Activated CD8-positive, alpha-beta memory T cell treated with anti-CD3 and anti-CD28 coated beads, Interleukin-2, amount 50 U/mL, for 24 hours (primary cell): Measurements from ENCODE around the gene ACADS.

ENCODE experiments used
- DNase-seq: peaks from one replicate; pipeline ENCODE4 v3.0.0-alpha.2; 2020; ENCODE audit errors: extremely low read depth

ACADS gene, protein sequence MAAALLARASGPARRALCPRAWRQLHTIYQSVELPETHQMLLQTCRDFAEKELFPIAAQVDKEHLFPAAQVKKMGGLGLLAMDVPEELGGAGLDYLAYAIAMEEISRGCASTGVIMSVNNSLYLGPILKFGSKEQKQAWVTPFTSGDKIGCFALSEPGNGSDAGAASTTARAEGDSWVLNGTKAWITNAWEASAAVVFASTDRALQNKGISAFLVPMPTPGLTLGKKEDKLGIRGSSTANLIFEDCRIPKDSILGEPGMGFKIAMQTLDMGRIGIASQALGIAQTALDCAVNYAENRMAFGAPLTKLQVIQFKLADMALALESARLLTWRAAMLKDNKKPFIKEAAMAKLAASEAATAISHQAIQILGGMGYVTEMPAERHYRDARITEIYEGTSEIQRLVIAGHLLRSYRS

DNA sequence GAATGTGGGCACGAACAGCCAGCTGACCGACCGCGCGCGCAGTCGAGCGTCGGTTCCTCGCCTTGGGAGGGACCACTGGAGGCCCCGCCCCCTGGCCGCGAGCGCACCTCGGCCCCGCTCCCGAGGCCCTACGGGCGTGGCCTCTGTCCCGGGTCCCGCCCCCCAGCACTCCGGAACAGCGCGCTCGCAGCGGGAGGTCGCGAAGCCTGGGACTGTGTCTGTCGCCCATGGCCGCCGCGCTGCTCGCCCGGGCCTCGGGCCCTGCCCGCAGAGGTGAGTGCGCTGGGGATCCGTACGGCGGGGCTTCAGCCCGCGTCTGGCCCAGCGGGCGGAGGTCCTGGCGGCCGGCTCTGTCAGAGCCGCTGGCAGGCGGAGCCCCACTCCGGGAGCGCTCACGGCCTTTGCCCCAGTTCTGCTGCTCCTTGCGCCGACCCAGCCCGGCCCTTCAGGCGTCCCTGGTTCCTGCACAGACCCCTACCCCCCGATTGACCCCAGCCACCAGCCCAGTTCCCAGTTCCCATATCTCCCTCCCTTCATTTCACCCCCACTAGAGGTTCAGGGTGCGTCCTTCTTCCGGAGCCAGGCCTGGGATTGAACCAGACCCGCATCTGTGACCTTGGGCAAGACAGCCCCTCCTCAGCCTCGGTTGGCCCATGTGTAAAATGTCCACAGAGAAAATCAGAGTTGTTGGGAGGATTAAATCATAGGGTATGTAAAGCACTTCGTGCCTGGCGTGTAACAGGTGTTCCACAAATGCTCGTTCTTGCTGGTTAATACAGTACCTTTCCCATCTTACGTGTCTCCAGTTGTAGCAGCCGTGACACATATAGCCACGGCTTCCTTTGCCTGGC, at the start of gene ACADS:
Gene ACADS (plus strand): TSS at position 168 of the 851 bp plus-strand sequence. CDS start 60 bp downstream, at position 228.
- DNase-seq = peak; percentile 58

DNA sequence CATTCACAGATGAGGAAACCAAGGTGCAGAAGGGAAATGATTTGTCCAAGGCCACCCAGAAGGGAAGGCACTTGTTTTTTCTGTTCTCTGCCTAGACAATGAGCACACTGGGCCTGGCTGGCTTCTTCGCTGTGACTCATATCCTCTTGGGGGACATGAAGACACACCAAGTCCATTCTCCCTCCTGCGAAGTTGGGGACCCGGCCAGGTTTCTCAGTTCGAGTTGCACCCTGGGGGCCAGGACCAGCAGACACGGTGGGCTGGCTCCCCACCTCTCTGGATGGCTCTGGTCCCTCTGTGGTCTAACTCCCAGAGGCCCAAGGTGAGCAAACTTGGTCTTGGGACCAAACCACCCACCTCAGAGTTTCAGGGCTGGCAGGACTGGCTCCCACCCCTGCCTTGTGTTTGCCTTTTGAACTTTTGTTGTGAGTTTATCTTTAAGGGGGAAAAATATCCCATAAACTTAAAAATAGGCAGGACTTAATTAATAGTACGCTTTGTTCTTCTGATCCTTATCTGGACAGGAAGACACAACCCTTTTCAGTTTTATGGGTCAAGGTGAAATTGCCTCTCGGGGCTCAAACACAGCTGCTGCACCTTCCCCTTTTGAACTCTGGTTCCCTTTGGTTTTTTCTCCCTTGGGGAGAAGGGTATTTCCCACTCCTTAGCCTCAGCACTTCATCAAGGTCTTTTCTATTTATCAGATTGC, 47.7 kb upstream of the ACADS start:
- DNase-seq = no peak

DNA sequence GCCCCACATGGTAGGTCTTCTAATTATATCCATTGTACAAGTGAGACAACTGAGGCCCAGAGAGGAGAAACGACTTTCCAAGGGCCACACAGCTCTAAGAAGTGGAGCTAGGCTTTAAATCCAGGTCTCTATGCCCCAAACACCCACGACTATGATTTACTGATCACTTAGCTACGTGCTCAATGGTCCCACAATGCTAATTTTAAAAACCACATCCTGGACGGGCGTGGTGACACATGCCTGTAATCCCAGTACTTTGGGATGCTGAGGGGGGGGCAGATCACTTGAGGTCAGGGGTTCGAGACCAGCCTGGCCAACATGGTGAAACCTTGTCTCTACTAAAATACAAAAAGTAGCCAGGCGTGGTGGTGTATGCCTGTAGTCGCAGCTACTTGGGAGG, 47.1 kb upstream of the ACADS start:
- DNase-seq = no peak

DNA sequence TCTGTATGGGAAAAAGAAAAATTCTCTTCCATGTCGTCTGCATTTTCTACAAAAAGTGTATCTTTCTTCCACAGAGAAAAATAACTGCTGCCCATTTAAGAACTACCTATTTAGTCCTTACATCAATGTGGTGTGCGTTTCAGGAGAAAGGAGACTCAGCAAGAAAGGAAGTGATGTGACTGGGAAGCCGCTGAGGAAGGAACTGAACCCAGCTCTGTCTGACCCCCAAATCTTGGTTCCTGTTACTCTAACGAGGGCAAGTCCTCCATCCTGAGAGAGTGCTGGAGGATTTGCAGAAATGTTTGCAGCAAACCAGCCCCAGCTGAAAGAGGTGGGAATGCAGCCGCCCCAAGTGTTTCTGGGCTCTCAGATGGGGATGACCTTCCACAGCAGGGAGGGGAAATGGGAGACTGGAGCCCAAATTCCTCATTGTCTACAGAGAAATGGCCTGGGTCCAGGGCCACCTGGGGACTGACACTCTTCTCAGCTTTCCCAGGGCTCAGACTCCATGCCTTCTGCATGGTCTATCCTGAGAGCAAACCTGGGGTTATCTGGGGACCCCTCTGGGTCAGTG, 45.4 kb upstream of the ACADS start:
- DNase-seq = no peak

DNA sequence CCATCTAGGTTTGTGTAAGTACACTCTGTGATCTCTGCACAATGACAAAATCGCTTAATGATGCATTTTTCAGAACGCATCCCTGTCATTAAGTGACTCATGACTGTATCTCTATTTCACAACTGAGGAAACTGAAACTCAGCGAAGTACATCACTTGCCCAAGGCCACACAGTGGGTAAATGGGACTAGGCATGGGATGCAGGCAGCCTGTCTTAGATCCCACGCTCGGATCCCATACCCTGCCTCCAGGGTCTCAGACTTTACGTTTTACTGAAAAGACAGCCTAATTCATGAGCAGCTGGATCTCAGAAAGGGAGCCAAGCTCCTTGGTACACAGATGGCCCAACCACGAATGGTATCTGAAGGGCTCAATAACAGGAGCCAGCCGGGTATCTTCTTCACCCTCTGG, 41.1 kb upstream of the ACADS start:
- DNase-seq = no peak

DNA sequence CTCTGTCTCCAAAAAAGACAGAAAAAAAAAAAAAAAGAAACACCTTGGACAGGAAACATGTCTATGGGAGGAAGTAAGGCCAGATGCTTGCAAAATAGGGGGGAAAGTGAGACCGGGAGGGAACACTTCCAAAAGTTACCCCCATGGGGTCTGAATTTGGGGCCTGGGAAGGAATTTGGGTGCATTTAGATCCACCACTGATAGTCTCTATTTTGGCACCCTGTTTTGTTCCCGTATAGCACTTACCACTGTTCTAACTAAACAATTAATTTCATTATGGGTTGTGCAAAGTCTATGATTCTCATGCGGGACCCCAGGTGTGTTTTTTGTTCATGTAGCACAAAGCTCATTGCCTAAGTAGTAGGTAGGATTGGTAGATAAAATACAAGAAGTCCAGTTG, 40.1 kb upstream of the ACADS start:
- DNase-seq = no peak

DNA sequence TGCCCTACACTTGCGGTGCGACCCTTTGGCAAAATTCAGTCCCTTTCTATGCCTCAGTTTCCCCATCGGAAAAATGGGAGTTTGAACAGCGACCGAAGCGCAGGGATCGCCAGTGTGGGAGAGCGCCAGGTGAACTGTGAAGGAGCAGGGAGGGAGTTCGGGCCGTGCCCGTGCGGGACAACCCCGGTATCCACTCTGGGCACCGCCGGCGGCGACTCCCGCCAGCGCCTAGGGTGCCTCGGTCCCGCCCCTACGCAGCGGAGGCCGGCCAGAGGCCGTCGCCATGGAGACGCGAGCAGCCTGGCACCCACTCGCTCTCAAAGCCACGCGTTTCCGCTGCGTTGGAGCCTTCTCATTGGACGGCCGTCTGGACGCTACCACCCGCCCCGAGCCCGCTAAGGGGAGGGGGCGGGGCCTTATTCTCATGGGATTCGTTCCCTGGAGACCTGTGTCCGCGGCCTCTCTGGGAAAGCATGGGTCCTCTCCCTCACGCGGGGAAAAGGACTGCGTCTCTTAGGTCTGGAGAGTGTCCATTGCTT, 39.4 kb upstream of the ACADS start:
- DNase-seq = peak; percentile 91

DNA sequence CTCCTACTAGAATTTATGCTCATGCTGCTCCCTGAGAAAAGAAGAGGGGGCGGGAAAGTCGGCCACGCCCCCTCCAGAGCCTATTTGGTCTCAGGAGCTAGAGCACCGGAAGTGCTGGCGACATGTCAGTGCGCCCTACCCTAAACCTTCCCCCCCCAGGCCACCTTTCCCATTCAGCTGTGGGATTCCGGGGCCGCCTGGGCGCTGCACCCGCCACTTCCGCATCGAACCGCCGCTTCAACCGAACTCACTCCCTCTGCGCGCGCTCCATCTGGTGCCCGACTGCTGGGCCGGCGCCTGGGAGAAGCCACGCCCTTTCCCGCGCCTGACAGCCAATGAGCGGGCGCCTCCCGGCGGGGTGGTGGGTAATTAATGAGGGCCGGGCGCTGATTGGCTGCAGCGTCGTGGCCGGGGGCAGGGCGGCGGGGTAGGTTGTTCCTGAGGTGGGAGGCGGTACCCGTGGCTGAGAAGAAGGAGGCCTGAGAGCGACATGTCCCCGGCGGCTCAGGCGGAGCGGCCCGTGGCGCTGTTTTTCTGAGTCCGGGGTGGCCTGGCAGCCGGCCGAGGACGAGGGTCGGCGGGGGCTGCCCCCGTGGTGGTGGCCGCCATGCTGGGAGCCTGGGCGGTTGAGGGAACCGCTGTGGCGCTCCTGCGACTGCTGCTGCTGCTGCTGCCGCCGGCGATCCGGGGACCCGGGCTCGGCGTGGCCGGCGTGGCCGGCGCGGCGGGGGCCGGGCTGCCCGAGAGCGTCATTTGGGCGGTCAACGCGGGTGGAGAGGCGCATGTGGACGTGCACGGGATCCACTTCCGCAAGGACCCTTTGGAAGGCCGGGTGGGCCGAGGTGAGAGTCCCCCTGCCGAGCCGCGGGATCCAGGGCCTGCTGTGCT, 38.7 kb upstream of the ACADS start, which contains the start of gene MLEC:
Gene MLEC (plus strand): TSS at position 460 of the 888 bp plus-strand sequence. CDS start 148 bp downstream, at position 608.
- peak; percentile 96 for DNase-seq

DNA sequence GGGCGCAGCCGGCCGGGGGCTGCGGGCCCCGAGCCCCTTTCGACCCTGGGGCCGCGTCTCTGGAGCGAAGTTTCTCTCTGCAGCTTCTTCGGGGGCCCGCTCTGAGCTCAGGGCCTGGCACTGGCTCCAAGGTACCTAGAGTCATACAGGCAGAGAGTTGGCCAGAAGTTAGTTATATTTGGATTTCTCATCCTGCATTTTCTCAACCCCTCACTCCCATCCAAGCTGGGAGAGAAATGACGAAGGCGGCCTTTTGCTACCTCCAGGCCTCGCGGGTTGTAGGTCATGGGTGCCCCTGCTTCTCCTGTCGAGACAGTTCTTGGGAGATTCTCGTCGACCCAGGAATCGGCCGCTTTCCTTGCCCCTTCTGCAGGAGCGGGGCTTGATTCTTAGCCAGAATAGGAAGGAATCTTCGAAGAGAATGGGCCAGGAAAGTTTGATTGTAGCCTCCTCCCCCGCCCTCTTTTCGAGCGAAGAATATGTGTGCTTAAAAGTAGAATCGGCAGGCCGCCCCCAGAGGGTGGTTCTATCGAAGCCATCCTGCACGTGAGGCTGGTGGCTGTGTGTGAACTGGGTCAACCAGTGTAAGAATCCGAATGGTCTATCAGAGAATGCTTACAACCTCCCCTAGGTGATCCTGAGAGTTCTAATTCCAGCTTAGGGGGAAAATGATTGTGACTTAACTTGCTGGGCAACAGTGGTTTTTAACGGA, 37.9 kb upstream of the ACADS start:
- no peak for DNase-seq

DNA sequence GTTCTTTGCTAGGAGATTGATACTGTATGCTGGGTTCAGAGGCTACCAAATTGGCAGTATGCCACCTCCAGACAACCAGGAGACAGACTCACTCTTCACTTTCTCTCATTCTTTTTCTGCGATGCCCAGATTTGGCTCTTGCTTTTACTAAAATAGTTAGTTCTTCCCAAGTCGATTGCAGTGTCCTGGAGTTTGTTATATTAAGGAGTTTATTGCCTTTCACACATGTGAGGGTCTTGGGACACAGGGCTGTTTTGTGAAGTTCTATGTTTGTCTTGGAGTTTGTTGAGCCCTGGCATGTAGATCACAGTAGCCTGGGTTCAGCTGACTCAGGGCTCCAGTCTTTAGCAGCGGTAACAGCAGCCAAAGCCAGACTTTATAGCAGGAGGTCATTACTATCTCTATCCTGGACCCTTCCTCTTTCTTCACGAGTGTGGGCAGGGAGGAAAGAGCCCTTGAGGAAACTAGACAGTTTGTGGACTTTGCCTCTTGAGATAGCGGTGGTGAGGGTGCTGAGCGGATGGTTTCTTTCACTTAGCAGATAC, 37.0 kb upstream of the ACADS start:
- DNase-seq = no peak

DNA sequence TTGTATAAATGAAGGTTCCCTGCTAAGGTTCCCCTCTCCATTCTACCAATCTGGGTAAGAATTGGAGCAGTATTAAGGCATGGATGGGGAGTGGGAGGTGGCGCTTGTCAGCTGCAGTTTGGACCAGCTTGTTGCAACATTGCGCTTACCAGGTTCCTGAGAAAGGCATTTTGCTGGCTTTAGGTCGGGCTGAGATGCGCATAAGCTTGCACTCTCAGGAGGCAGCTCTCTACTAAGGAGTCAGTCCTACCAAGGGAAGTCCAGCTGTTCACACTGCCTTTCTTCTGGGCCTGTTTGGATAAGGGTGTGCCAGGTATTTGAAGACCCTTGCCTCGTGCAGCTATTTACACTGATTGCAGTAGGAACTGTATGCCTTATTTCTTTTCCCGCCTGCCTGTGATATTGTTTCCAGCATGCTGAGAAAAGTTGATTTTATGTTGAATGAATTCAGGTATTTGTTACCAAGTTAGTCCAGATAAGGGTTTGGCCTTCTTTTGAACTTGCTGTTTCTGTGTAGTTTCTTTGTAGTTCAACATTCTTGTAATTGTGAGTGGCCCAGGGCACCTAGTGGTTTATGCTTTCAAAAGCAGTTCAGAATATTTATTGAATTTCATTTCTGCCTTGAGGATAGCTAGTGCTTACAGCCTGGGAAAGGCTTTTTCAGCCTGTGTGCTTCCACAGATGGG, 36.1 kb upstream of the ACADS start:
- no peak for DNase-seq

DNA sequence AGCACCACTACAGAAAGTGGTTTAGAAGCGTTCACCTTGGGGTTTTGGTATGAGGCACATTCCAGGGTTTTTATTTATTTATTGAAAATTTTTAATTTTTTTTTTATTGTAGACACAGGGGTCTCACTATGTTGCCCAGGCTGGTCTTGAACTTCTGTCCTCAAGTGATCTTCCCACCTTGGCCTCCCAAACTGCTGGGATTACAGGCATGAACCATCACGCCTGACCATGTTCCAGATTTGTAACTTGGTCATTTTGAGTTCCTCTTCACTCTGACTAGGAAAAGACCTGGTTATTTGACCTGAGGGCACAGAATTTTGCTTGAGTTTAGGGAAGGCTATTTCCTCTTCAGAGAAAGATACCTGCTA, 35.6 kb upstream of the ACADS start:
- no peak for DNase-seq

DNA sequence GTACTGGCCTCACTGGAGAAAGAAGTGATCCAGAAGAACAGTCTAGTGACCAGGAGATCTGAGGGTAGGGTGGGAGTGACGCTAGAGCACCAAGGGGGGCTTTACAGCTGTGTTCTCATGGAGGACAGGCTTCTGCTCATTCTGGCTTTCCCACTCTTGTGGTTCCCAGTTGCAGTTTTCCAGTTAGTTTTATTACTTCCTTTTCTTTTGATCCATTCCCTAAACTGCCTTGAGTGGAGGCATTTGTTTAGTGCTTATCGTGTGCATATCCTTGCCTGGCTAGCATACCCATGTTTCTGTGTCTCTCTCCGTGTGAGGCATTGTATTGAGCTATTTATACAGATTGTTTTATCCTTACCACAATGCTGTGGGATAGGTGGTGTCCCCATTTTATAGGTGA, 34.6 kb upstream of the ACADS start:
- no peak for DNase-seq

DNA sequence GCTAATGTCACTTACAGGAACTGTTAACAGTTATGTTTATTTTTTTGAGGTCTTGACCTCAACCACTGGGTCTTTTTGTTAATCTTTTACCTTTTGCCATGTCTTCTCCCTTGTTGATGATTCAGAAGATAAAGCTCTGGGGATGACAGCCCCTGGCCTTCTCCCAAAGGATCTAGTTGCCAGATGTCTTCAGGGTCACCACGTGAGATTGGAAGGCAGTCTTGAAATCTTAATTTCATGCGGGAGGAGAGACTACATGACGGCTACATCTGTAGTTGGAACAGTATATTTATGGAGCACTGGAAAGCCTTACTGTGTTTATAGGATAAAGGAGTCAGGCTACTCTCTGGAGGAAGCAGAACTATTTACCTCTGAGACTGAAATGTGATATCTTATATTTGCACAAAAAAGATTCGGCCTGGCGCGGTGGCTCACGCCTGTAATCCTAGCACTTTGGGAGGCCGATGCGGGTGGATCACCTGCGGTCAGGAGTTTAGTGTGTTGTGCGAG, 33.0 kb upstream of the ACADS start:
- DNase-seq = no peak

DNA sequence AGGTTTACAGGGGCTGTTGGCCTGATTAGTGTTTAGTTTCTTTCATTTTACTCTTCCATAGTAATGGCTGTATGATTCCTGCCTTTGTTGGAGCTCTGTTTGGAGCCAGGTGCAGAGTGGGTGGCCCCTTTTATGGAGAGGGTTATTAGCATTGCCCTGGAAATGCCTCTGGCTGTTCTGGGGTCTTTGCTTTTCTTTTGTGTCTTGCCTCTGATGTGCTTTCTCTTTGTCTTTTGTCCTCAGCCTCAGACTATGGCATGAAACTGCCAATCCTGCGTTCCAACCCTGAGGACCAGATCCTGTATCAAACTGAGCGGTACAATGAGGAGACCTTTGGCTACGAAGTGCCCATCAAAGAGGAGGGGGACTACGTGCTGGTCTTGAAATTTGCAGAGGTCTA, 31.8 kb upstream of the ACADS start:
- DNase-seq = no peak

DNA sequence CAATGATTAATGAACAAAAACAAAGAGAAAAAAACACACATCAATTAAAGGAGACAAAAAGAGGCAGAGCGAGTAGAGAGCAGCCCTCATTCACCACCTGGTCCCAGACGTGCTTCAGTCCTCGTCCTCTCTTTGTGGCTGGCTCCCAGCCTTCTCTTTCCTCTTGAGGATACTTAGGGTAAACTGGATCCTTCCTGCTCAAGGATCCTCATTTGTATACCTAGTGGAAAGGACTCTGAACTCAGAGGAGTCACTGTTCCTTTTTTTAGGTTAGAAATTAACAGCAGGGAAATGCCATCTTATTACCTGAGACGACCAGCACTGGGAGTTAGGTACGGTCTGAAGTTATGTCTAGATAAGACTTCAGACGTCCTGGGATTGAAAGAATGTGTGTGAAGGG, 29.0 kb upstream of the ACADS start:
- DNase-seq = no peak

DNA sequence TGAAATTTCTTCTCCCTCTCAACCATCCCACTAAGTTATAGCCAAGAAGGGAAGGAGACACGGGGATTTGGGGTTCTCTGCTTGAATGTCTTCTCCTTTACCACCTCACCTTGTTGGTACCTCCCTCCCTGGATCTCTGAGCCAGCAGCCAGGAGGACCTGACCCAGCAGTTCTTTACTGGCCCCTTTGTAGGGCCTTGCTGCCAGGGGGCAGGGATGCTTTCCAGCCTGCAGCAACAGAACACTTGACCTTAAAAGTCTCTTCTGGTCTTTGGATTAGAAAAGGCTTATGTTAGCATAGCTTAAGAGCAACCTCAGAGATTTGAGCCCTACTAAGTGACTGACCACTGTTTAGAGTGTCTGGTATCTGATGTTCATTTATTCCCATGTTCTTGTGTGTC, 28.3 kb upstream of the ACADS start:
- DNase-seq = no peak

DNA sequence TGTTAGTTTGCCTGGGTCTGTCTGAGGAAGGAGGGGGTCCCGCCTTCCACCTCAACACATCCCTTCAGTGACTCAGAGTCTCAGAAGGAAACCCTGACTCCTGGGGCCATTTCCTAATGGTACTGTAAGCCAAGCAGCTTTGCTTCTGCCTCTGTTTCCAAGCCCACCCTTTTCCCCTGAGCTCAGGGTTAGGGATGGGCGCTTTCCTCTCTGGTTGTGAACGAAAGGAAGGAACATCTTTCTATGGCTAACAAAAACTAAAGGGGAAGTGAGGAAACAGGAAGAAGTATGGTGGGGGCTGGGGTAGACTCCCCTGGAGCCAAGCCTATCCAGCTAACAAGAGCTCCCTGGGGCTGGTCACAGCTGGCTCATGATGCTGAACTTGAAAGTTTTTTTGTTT, 27.0 kb upstream of the ACADS start:
- DNase-seq = no peak

DNA sequence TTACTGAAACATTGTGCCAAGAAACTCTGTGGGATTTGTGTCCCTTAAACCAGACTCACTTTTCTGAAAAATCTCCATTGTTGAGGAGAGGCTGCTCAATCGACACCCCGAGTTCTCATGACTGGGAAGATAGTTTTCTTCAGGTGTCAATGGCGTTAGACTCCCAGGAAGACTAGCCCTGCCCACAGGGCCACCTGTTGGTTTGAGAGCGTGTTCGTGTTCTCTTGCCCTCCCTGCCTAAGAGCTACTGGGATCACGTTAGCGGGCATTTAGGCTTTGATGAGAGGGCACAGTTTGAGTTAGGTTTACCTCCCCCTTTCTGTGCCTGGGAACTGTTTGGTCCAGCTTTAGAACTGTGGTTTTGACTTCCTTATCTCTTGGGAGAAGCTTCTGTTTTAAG, 26.1 kb upstream of the ACADS start:
- DNase-seq = no peak
